ENCODE results near the gene CDH4.

The CDH4 gene

DNA sequence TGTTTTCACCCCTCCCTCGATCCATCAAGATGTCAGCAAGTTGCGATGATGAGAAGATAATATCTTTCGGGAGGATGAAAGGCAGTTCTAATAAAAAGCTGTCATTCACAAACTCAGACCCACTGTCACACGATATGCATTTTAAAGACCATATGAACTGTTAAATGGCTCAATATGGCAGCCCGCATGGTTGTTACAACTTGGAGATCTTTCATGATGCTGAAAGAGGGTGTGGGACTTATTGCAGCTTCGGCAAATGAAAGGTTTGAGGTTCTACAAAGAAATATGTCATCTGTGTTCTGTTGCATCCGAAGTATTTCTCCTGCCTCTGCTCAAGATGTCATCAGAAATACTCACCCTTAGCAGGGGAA is 128.5 kb downstream of the CDH4 start:
- Histone ChIP-seq H3K4ac (ENCODE audit: low read depth, low read length) (no peak overlapping the region), H3K4me3 (ENCODE audit: low read depth, low read length) (no peak overlapping the region), H3K14ac (ENCODE audit: low read length) (no peak overlapping the region), H3K9me3 (ENCODE audit: insufficient read depth, low read depth, low read length) (peaks cover 27% of the 10 kb centered on the region), H3K79me2 (ENCODE audit: control insufficient read depth, insufficient read depth, low read length, poor library complexity) (no peaks in the 10 kb centered on the region), H2BK12ac (ENCODE audit: low read length) (no peak overlapping the region), H4K12ac (ENCODE audit: low read depth, low read length) (no peak overlapping the region), H3K4me2 (ENCODE audit: low read length) (no peak overlapping the region), H3K36me3 (ENCODE audit: control insufficient read depth in 1 of 2, insufficient read depth in 2 of 2, low read length in 2 of 2) (no peaks in the 10 kb centered on the region), H3K18ac (ENCODE audit: low read length) (no peak overlapping the region), H4K91ac (ENCODE audit: low read depth, low read length) (no peak overlapping the region), H3K27ac (ENCODE audit: low read depth, low read length) (no peak overlapping the region), H3K9ac (ENCODE audit: low read length) (no peak overlapping the region), H2AK5ac (ENCODE audit: low read length) (no peak overlapping the region), H4K8ac (ENCODE audit: low read depth, low read length) (no peak overlapping the region), H3K23ac (ENCODE audit: low read length) (no peak overlapping the region), H3K4me1 (ENCODE audit: control insufficient read depth in 1 of 2, insufficient read depth in 2 of 2, low read length in 2 of 2) (no peaks in the 10 kb centered on the region), H3K27me3 (ENCODE audit: insufficient read depth, low read length) (no peaks in the 10 kb centered on the region), H2BK120ac (ENCODE audit: insufficient read depth, low read length, poor library complexity) (no peak overlapping the region), H2AFZ (ENCODE audit: insufficient read depth, low read length, poor library complexity) (no peak overlapping the region), H3K79me1 (ENCODE audit: low read length) (no peaks in the 10 kb centered on the region), H2BK5ac (ENCODE audit: low read depth, low read length, poor library complexity) (no peak overlapping the region)
- DNase-seq, result no peak
- WGBS (ENCODE audit: extremely low coverage, insufficient coverage, insufficient read length), result no CpG with 5 or more reads among the region's 7 CpGs

DNA sequence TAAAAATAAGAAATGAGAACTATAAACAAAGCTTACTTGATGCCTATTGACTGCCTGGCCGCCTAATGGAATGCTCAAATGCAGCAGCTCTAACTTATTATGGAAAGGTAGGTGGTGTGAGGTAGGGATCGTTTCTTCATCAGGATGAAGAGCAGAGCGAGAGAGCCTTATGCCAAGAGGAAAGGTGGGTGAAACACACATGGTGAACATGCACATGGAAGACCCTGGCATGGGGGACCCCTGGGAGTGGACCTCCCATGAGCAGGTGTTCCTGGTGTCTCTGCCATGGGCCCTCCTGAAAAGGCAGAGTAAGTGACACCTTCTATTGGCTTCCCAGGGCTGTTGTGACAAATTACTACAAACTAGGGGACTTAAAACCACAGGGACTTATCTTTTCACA is 130.1 kb downstream of the CDH4 start:
- H3K4me1 ChIP-seq (ENCODE audit: control insufficient read depth in 1 of 2, insufficient read depth in 2 of 2, low read length in 2 of 2), result no peaks in the 10 kb centered on the region
- H3K36me3 ChIP-seq (ENCODE audit: control insufficient read depth in 1 of 2, insufficient read depth in 2 of 2, low read length in 2 of 2), result no peaks in the 10 kb centered on the region
- H4K91ac ChIP-seq (ENCODE audit: low read depth, low read length), result no peak overlapping the region
- no peak overlapping the region for H3K18ac ChIP-seq (ENCODE audit: low read length)
- no peaks in the 10 kb centered on the region for H3K79me1 ChIP-seq (ENCODE audit: low read length)
- no peak overlapping the region for H2BK5ac ChIP-seq (ENCODE audit: low read depth, low read length, poor library complexity)
- H3K9me3 ChIP-seq (ENCODE audit: insufficient read depth, low read depth, low read length), result peaks cover 18% of the 10 kb centered on the region
- H3K27ac ChIP-seq (ENCODE audit: low read depth, low read length), result no peak overlapping the region
- H4K8ac ChIP-seq (ENCODE audit: low read depth, low read length), result no peak overlapping the region
- H3K9ac ChIP-seq (ENCODE audit: low read length), result no peak overlapping the region
- no peak for DNase-seq
- no peaks in the 10 kb centered on the region for H3K27me3 ChIP-seq (ENCODE audit: insufficient read depth, low read length)
- H3K79me2 ChIP-seq (ENCODE audit: control insufficient read depth, insufficient read depth, low read length, poor library complexity), result no peaks in the 10 kb centered on the region
- no peak overlapping the region for H2AFZ ChIP-seq (ENCODE audit: insufficient read depth, low read length, poor library complexity)
- H3K4me3 ChIP-seq (ENCODE audit: low read depth, low read length), result no peak overlapping the region
- no peak overlapping the region for H2BK12ac ChIP-seq (ENCODE audit: low read length)
- no peak overlapping the region for H2BK120ac ChIP-seq (ENCODE audit: insufficient read depth, low read length, poor library complexity)
- H3K23ac ChIP-seq (ENCODE audit: low read length), result no peak overlapping the region
- H3K14ac ChIP-seq (ENCODE audit: low read length), result no peak overlapping the region
- H3K4me2 ChIP-seq (ENCODE audit: low read length), result no peak overlapping the region
- WGBS (ENCODE audit: extremely low coverage, insufficient coverage, insufficient read length), result no CpG with 5 or more reads among the region's 3 CpGs
- no peak overlapping the region for H4K12ac ChIP-seq (ENCODE audit: low read depth, low read length)
- H3K4ac ChIP-seq (ENCODE audit: low read depth, low read length), result no peak overlapping the region
- H2AK5ac ChIP-seq (ENCODE audit: low read length), result no peak overlapping the region

DNA sequence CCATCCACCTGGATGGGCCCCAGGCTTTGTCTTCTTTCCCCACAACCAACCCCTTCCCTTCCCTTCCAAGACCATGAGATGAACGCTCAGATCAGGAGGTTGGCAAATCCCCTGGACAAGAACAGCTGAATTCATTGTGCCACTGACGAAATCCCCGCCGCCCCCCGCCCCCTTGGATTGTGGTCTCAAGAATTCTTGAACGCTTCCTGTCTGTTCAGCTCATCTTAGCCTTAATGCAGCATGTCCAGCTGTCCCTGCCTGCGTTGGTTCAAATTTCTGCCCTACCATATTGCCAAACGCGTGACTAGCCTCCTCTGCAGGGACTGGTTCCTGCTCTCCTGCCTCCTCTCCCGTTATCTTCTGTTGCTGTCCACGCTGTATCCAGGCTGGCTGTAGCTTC is 133.2 kb downstream of the CDH4 start:
- H3K9ac ChIP-seq (ENCODE audit: low read length), result no peak overlapping the region
- no peak overlapping the region for H3K18ac ChIP-seq (ENCODE audit: low read length)
- no peaks in the 10 kb centered on the region for H3K79me2 ChIP-seq (ENCODE audit: control insufficient read depth, insufficient read depth, low read length, poor library complexity)
- H2BK5ac ChIP-seq (ENCODE audit: low read depth, low read length, poor library complexity), result no peak overlapping the region
- H2BK120ac ChIP-seq (ENCODE audit: insufficient read depth, low read length, poor library complexity), result no peak overlapping the region
- no peak overlapping the region for H3K4ac ChIP-seq (ENCODE audit: low read depth, low read length)
- H4K8ac ChIP-seq (ENCODE audit: low read depth, low read length), result no peak overlapping the region
- no peak overlapping the region for H4K91ac ChIP-seq (ENCODE audit: low read depth, low read length)
- no peak overlapping the region for H3K14ac ChIP-seq (ENCODE audit: low read length)
- H2AFZ ChIP-seq (ENCODE audit: insufficient read depth, low read length, poor library complexity), result no peak overlapping the region
- peaks cover 15% of the 10 kb centered on the region for H3K9me3 ChIP-seq (ENCODE audit: insufficient read depth, low read depth, low read length)
- H3K4me3 ChIP-seq (ENCODE audit: low read depth, low read length), result no peak overlapping the region
- no peaks in the 10 kb centered on the region for H3K79me1 ChIP-seq (ENCODE audit: low read length)
- no peak overlapping the region for H2AK5ac ChIP-seq (ENCODE audit: low read length)
- no peak overlapping the region for H3K4me2 ChIP-seq (ENCODE audit: low read length)
- H2BK12ac ChIP-seq (ENCODE audit: low read length), result no peak overlapping the region
- no peaks in the 10 kb centered on the region for H3K4me1 ChIP-seq (ENCODE audit: control insufficient read depth in 1 of 2, insufficient read depth in 2 of 2, low read length in 2 of 2)
- H3K23ac ChIP-seq (ENCODE audit: low read length), result no peak overlapping the region
- H3K27ac ChIP-seq (ENCODE audit: low read depth, low read length), result no peak overlapping the region
- no peak for DNase-seq
- H3K27me3 ChIP-seq (ENCODE audit: insufficient read depth, low read length), result no peaks in the 10 kb centered on the region
- H3K36me3 ChIP-seq (ENCODE audit: control insufficient read depth in 1 of 2, insufficient read depth in 2 of 2, low read length in 2 of 2), result no peaks in the 10 kb centered on the region
- H4K12ac ChIP-seq (ENCODE audit: low read depth, low read length), result no peak overlapping the region
- no CpG with 5 or more reads among the region's 11 CpGs for WGBS (ENCODE audit: extremely low coverage, insufficient coverage, insufficient read length)

DNA sequence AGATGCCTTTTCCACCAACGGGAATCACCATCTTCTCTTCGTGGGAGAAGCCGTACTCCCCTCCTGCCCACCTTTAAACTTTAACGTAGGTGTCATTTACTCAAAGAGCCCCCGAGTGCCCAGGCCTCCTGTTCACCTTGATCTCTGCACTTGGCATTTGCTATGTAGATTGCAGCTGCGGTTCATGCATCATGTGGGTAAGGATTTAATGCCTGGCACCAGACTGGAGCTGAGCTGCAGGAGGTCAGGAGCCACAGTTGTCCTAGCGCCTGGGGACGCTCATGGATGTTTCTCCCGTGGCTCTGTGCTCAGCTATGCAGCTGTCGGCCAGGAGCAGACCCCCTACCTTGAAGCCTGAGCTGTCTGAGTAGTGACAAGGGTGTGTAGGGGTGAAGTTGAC is 133.7 kb downstream of the CDH4 start:
- H2AFZ ChIP-seq (ENCODE audit: insufficient read depth, low read length, poor library complexity), result no peak overlapping the region
- no peak overlapping the region for H2AK5ac ChIP-seq (ENCODE audit: low read length)
- no peak overlapping the region for H2BK5ac ChIP-seq (ENCODE audit: low read depth, low read length, poor library complexity)
- no peak overlapping the region for H2BK12ac ChIP-seq (ENCODE audit: low read length)
- no peaks in the 10 kb centered on the region for H3K36me3 ChIP-seq (ENCODE audit: control insufficient read depth in 1 of 2, insufficient read depth in 2 of 2, low read length in 2 of 2)
- H4K8ac ChIP-seq (ENCODE audit: low read depth, low read length), result no peak overlapping the region
- H3K9me3 ChIP-seq (ENCODE audit: insufficient read depth, low read depth, low read length), result peaks cover 15% of the 10 kb centered on the region
- no peak overlapping the region for H3K9ac ChIP-seq (ENCODE audit: low read length)
- DNase-seq, result no peak
- H3K4me2 ChIP-seq (ENCODE audit: low read length), result no peak overlapping the region
- no peaks in the 10 kb centered on the region for H3K79me1 ChIP-seq (ENCODE audit: low read length)
- H3K27ac ChIP-seq (ENCODE audit: low read depth, low read length), result no peak overlapping the region
- no peaks in the 10 kb centered on the region for H3K27me3 ChIP-seq (ENCODE audit: insufficient read depth, low read length)
- no CpG with 5 or more reads among the region's 10 CpGs for WGBS (ENCODE audit: extremely low coverage, insufficient coverage, insufficient read length)
- no peak overlapping the region for H3K18ac ChIP-seq (ENCODE audit: low read length)
- H3K14ac ChIP-seq (ENCODE audit: low read length), result no peak overlapping the region
- no peak overlapping the region for H4K91ac ChIP-seq (ENCODE audit: low read depth, low read length)
- H3K23ac ChIP-seq (ENCODE audit: low read length), result no peak overlapping the region
- H3K4ac ChIP-seq (ENCODE audit: low read depth, low read length), result no peak overlapping the region
- no peak overlapping the region for H4K12ac ChIP-seq (ENCODE audit: low read depth, low read length)
- no peak overlapping the region for H2BK120ac ChIP-seq (ENCODE audit: insufficient read depth, low read length, poor library complexity)
- no peaks in the 10 kb centered on the region for H3K4me1 ChIP-seq (ENCODE audit: control insufficient read depth in 1 of 2, insufficient read depth in 2 of 2, low read length in 2 of 2)
- no peak overlapping the region for H3K4me3 ChIP-seq (ENCODE audit: low read depth, low read length)
- no peaks in the 10 kb centered on the region for H3K79me2 ChIP-seq (ENCODE audit: control insufficient read depth, insufficient read depth, low read length, poor library complexity)
